IMR-90 (cell line): ENCODE data around the gene OR51E2. TPM values are rescaled to one million over a fixed set of nuclear protein-coding genes. Genes with fewer than 3 reads are reported as not detected.

ENCODE experiments used
- ATAC-seq: fragments of 200-7000 bp; cut with Tn5 transposase; 2 replicates; pipeline ENCODE4 v1.9.1; 2020; ENCODE audit warnings: low read depth, mild to moderate bottlenecking, moderate library complexity
- BruUV-seq: library from RNA; stranded (reverse); fragments of 400-500 nt; replicated peaks from 2 replicates; lab custom pipeline; 2021; lab: Mats Ljungman, UMichigan
- CTCF ChIA-PET: fragments of 300-600 bp; formaldehyde crosslinking; extraction: SDS; loops from one replicate; lab custom pipeline; 2021; ENCODE audit warnings: antibody characterized with exemption; lab: Yijun Ruan, JAX
- POLR2A ChIA-PET: fragments of 300-600 bp; sonication (Branson Sonifier 250); formaldehyde crosslinking; loops from one replicate; lab custom pipeline; 2022; ENCODE audit warnings: antibody characterized with exemption; ENCODE audit not compliant: unreplicated experiment; lab: Charles Lee
- DNase-seq: peaks from one replicate; pipeline ENCODE4 v3.0.0; 2013
- H2AFZ ChIP-seq: replicated peaks from 2 replicates; pipeline ENCODE3; 2013; ENCODE audit warnings: low read length, mild to moderate bottlenecking; ENCODE audit not compliant: poor library complexity
- H2AK5ac ChIP-seq: 2 replicates; pipeline ENCODE4 v1.6.1; 2013; ENCODE audit warnings: low read depth, low read length, inconsistent platforms
- H2AK9ac ChIP-seq: replicated peaks from 2 replicates; pipeline ENCODE3; 2013; ENCODE audit warnings: mild to moderate bottlenecking, low read depth, low read length, moderate library complexity; ENCODE audit not compliant: poor library complexity
- H2BK120ac ChIP-seq: 2 replicates; pipeline ENCODE4 v1.6.1; 2013; ENCODE audit warnings: low read depth, low read length, inconsistent platforms
- H2BK15ac ChIP-seq: 3 replicates; pipeline ENCODE4 v1.6.1; 2013; ENCODE audit warnings: low read depth, low read length, inconsistent platforms
- H2BK20ac ChIP-seq: 2 replicates; pipeline ENCODE4 v1.6.1; 2013; ENCODE audit warnings: low read depth, mild to moderate bottlenecking, inconsistent platforms, low read length, moderate library complexity
- H2BK5ac ChIP-seq: 2 replicates; pipeline ENCODE4 v1.6.1; 2013; ENCODE audit warnings: mild to moderate bottlenecking, low read depth, low read length, inconsistent platforms; ENCODE audit not compliant: poor library complexity, severe bottlenecking
- H3K14ac ChIP-seq: replicated peaks from 2 replicates; pipeline ENCODE4 v1.6.1; 2013; ENCODE audit warnings: low read depth, low read length, inconsistent platforms
- H3K18ac ChIP-seq: 2 replicates; pipeline ENCODE4 v1.6.1; 2013; ENCODE audit warnings: low read depth, low read length, control low read depth
- H3K23ac ChIP-seq: 2 replicates; pipeline ENCODE4 v1.6.1; 2013; ENCODE audit warnings: low read depth, low read length, inconsistent platforms
- H3K27ac ChIP-seq: 2 replicates; pipeline ENCODE4 v1.5.1; 2013; ENCODE audit warnings: mild to moderate bottlenecking, control low read depth, low read length; ENCODE audit not compliant: insufficient read depth
- H3K27me3 ChIP-seq: 2 replicates; pipeline ENCODE4 v1.6.1; 2013; ENCODE audit warnings: low read length; ENCODE audit not compliant: control insufficient read depth, insufficient read depth
- H3K36me3 ChIP-seq: 2 replicates; pipeline ENCODE4 v1.6.1; 2013; ENCODE audit warnings: low read length, mixed read lengths; ENCODE audit not compliant: control insufficient read depth, insufficient read depth
- H3K4ac ChIP-seq: 2 replicates; pipeline ENCODE4 v1.6.1; 2013; ENCODE audit warnings: low read depth, low read length, inconsistent platforms
- H3K4me1 ChIP-seq: 2 replicates; pipeline ENCODE4 v1.6.1; 2013; ENCODE audit warnings: low read length, mixed read lengths; ENCODE audit not compliant: control insufficient read depth, insufficient read depth
- H3K4me2 ChIP-seq: 2 replicates; pipeline ENCODE4 v1.6.1; 2013; ENCODE audit warnings: low read depth, mild to moderate bottlenecking, control low read depth, low read length, moderate library complexity
- H3K4me3 ChIP-seq: 2 replicates; pipeline ENCODE4 v1.5.1; 2013; ENCODE audit warnings: low read depth, mild to moderate bottlenecking, control low read depth, low read length, moderate library complexity; ENCODE audit not compliant: insufficient read depth
- H3K56ac ChIP-seq: 2 replicates; pipeline ENCODE4 v1.6.1; 2013; ENCODE audit warnings: low read length, inconsistent platforms; ENCODE audit not compliant: insufficient read depth; ENCODE audit errors: extremely low read depth
- H3K79me1 ChIP-seq, 2 experiments: 2 replicates each; pipeline ENCODE4 v1.6.1; 2013; ENCODE audit warnings: low read length in 2 of 2, inconsistent platforms in 1 of 2, low read depth in 1 of 2
- H3K9ac ChIP-seq: 2 replicates; pipeline ENCODE4 v1.6.1; 2013; ENCODE audit warnings: low read depth, low read length, control low read depth
- H3K9me1 ChIP-seq: 2 replicates; pipeline ENCODE4 v1.6.1; 2013; ENCODE audit warnings: low read length, inconsistent platforms; ENCODE audit not compliant: insufficient read depth
- H3K9me3 ChIP-seq: 2 replicates; pipeline ENCODE4 v1.6.1; 2013; ENCODE audit warnings: low read length; ENCODE audit not compliant: control insufficient read depth, insufficient read depth
- H4K20me1 ChIP-seq: 2 replicates; pipeline ENCODE4 v1.6.1; 2013; ENCODE audit warnings: low read length, inconsistent platforms; ENCODE audit not compliant: insufficient read depth
- H4K5ac ChIP-seq: 2 replicates; pipeline ENCODE4 v1.6.1; 2013; ENCODE audit warnings: mild to moderate bottlenecking, low read depth, low read length, control low read depth
- H4K8ac ChIP-seq, 2 experiments: 2 replicates each; pipeline ENCODE4 v1.6.1; 2013; ENCODE audit warnings: low read depth in 2 of 2, low read length in 2 of 2, control low read depth in 1 of 2, inconsistent platforms in 1 of 2
- H4K91ac ChIP-seq: 2 replicates; pipeline ENCODE4 v1.6.1; 2013; ENCODE audit warnings: low read depth, low read length, inconsistent platforms; ENCODE audit not compliant: insufficient read depth
- FOS ChIP-seq: fragments of 150-350 bp; IDR thresholded peaks from 2 replicates; pipeline ENCODE4 v1.6.1; 2016; ENCODE audit warnings: low read depth, low read length
- MAZ ChIP-seq: IDR thresholded peaks from 2 replicates; pipeline ENCODE4 v1.6.1; 2012; ENCODE audit warnings: low read depth, mild to moderate bottlenecking, low read length, improper control_type of control experiment, moderate library complexity, borderline replicate concordance
- MXI1 ChIP-seq: IDR thresholded peaks from 2 replicates; pipeline ENCODE4 v1.6.1; 2012; ENCODE audit warnings: low read depth, mild to moderate bottlenecking, low read length, moderate library complexity, borderline replicate concordance
- RAD21 ChIP-seq: IDR thresholded peaks from 2 replicates; pipeline ENCODE4 v1.6.1; 2012; ENCODE audit warnings: low read length, improper control_type of control experiment
- WGBS, 2 experiments: methylation state at CpG; one replicate each; pipeline versions ENCODE4 v1.1.5 to v1.1.7; 2013; ENCODE audit warnings: missing lambda C conversion rate in 2 of 2; ENCODE audit not compliant: insufficient read length in 1 of 2; ENCODE audit errors: extremely low coverage in 2 of 2; 5-methylcytosine and 5-hydroxymethylcytosine counted together
- dilution Hi-C: fragments of 300-500 bp; cut with HindIII; formaldehyde crosslinking; loops from one replicate; pipeline ENCODE4 v1.14.3; 2018; ENCODE audit warnings: low sequenced_read_pairs; ENCODE audit not compliant: unreplicated experiment
- in situ Hi-C: fragments of 300-500 bp; cut with MboI; formaldehyde crosslinking; loops from 3 replicates; pipeline ENCODE4 v1.14.3; 2019; ENCODE audit warnings: low sequenced_read_pairs, inconsistent platforms, mixed read lengths
- intact Hi-C: fragments of 100-400 bp; cut with micrococcal nuclease; formaldehyde crosslinking; loops from 2 replicates; pipeline ENCODE4 v1.10.0; 2022
- polyA plus RNA-seq, 3 experiments: library from polyadenylated mRNA; depleted of rRNA; stranded (reverse); fragments of >200 nt; gene quantifications; 2 replicates each; pipeline ENCODE4 v1.2.3, GENCODE V29; 2012; ENCODE audit warnings: low replicate concordance in 1 of 3
- total RNA-seq: library from RNA; depleted of rRNA; stranded (reverse); fragments of >200 nt; gene quantifications from 2 replicates; pipeline ENCODE4 v1.2.3, GENCODE V29; 2012

Gene OR51E2
- total and polyA plus RNA-seq, 2 of the 4 experiments (the other 2 are of a cell fraction) = 0.72 to 1.3 TPM

DNA sequence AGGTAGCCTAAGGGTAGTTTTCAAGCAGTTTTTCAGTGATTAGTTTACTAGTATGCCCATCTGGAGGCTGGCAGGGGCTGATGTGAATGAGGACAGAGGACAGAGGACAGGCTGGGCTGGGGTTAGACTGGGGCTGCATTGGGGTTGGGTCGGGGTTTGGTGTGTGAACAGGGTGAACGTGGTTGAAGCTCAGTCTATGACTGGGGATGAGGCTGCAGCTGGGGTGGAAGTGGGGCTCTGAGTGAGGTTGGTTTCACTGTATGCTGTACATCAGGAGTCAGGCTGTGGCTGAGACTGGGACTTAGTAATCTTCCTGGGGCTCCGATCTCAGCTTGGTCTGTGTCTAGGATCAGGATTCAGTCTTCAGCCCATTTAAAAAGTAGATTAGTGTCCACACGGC is 53.4 kb downstream of the OR51E2 start:
- dilution Hi-C loops = no loop called here

More for the DNA sequence above, 53.4 kb downstream of the OR51E2 start:
- Histone ChIP-seq H2AK9ac (no peak overlapping the region), H2AFZ (no peak overlapping the region), H3K4me1 (no peaks in the 10 kb centered on the region), H3K4me3 (no peak overlapping the region), H4K5ac (no peak overlapping the region), H3K23ac (no peak overlapping the region), H3K4me2 (no peak overlapping the region), H2BK120ac (no peak overlapping the region), H3K9me3 (no peaks in the 10 kb centered on the region), H3K4ac (no peak overlapping the region), H3K9ac (no peak overlapping the region), H3K56ac (no peak overlapping the region), H3K9me1 (no peaks in the 10 kb centered on the region), H4K20me1 (no peaks in the 10 kb centered on the region), H3K36me3 (no peaks in the 10 kb centered on the region), H3K14ac (no peak overlapping the region), H2BK5ac (no peak overlapping the region), H4K91ac (no peak overlapping the region), H4K8ac (no peak overlapping the region), H3K27me3 (no peaks in the 10 kb centered on the region), H3K79me1 (no peaks in the 10 kb centered on the region), H3K18ac (no peak overlapping the region), H2BK20ac (no peak overlapping the region), H2AK5ac (no peak overlapping the region), H3K27ac (no peak overlapping the region), H2BK15ac (no peak overlapping the region)
- no peak for TF ChIP-seq MAZ
- no peak for TF ChIP-seq RAD21
- TF ChIP-seq MXI1 = no peak
- no peak for TF ChIP-seq FOS
- DNase-seq (no peak), ATAC-seq (no peak)
- ChIA-PET POLR2A (no interaction called here), CTCF (no interaction called here)
- no TSS peak for BruUV-seq
- intact Hi-C loops (no loop called here), in situ Hi-C loops (no loop called here)
- whole genome bisulfite sequencing, 2 experiments = no CpG with 5 or more reads among the region's 4 CpGs
